Measurements from ENCODE around the gene ZNF66.
"Not testable (repeated sequence)": the region's sequence is repeated elsewhere in the genome, so short reads cannot be mapped to it uniquely, and the experiment has no call there.

Gene ZNF66

DNA sequence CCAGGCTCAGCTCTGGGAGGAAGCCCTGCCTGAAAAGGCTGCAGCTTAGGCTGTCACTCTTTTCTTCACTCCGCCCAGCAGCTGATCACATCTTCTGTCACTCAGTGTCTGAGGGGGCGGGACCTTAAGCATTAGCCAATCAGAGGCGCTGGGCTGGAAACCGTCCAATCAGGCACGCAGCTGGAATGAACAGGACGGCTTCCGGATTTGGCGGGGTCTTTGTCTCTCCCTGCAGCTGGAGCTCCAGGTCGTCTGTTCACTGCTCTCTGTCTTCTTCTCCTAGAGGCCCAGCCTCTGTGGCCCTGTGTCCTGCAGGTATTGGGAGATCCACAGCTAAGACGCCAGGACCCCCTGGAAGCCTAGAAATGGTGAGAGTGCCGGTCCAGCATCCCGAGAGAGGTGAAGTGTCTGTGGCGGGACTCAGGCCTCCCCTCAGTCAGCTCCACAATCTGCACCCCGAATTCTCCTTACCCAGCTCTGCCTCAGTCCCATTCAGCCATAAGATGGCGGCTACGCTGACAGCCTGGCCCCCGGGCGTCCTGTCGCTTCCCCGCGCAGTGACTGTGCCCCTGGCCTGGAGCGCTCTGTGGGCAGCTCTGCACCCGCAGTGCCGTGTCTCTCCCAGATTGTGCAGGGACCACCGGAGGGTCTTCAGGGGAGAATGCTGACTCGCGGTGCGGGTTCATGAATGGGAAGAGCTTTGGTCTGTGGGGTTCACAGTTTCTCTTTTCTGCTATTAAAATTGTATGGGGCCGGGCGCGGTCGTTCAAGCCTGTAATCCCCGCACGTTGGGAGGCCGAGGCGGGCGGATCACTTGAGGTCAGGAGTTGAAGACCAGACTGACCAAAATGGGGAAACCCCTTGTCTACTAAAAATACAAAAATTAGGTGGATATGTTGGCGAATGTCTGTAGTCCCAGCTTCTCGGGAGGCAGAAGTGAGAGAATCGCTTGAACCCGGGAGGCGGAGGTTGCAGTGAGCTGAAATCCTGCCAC is at the start of gene ZNF66:
Gene ZNF66 (plus strand): TSS at position 222 of the 994 bp plus-strand sequence. CDS start 144 bp downstream, at position 366.
- TF ChIP-seq, protein P1, sequence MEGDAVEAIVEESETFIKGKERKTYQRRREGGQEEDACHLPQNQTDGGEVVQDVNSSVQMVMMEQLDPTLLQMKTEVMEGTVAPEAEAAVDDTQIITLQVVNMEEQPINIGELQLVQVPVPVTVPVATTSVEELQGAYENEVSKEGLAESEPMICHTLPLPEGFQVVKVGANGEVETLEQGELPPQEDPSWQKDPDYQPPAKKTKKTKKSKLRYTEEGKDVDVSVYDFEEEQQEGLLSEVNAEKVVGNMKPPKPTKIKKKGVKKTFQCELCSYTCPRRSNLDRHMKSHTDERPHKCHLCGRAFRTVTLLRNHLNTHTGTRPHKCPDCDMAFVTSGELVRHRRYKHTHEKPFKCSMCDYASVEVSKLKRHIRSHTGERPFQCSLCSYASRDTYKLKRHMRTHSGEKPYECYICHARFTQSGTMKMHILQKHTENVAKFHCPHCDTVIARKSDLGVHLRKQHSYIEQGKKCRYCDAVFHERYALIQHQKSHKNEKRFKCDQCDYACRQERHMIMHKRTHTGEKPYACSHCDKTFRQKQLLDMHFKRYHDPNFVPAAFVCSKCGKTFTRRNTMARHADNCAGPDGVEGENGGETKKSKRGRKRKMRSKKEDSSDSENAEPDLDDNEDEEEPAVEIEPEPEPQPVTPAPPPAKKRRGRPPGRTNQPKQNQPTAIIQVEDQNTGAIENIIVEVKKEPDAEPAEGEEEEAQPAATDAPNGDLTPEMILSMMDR (IDR thresholded peaks at IDR 0.05; ENCODE audit: extremely low read depth, insufficient read depth, missing control alignments) = no peak
- in situ Hi-C loops (cut with MboI; ENCODE audit: low pct_unique_long_range_greater_than_20kb, low sequenced_read_pairs, unreplicated experiment) = no loop called here
- DNase-seq (ENCODE audit: low spot score) = peak; percentile 83

DNA sequence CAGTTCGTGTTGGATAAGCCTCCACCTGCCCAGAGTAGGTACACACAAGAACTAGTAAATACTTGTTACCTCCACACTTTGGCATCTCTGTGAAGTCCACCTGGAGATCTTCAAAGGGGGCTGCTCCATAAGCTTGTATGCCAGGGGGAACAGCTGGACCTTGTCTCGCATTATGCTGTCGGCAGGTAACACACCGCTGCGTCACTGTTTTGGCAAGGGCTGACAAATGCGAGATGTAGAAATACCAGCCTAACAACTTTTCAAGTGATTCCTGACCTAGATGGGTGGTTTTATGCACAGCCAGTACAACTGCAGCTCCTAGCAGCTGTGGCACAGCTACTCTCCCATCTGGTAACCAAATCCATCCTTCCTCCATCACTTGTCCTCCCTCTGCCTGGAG is 25.9 kb upstream of the ZNF66 start:
- in situ Hi-C loops (cut with MboI; ENCODE audit: low pct_unique_long_range_greater_than_20kb, low sequenced_read_pairs, unreplicated experiment) = not testable (repeated sequence)

DNA sequence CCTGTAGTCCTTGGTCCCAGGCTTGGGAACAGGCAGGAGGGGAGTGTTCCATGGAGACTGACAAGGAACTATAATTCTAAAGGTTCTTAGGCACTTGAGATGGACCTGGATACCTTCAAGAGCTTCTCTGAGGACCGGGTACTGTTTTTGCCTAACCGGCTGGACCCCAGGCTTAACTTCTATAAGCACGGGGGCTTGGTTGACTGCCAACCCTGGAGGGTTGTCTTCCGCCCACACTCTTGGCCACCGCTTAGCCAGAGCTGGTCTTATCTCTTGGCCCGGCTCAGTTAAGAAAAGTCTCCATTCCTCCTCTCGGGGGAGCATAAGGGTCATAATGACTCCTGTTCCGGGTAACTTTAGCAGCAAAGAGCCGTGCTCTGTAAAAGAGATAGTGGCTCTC is 23.8 kb upstream of the ZNF66 start:
- in situ Hi-C loops (cut with MboI; ENCODE audit: low pct_unique_long_range_greater_than_20kb, low sequenced_read_pairs, unreplicated experiment); DNase-seq (ENCODE audit: low spot score): not testable (repeated sequence)

More for the DNA sequence above, 25.9 kb upstream of the ZNF66 start:
- DNase-seq (ENCODE audit: low spot score) = not testable (repeated sequence)

DNA sequence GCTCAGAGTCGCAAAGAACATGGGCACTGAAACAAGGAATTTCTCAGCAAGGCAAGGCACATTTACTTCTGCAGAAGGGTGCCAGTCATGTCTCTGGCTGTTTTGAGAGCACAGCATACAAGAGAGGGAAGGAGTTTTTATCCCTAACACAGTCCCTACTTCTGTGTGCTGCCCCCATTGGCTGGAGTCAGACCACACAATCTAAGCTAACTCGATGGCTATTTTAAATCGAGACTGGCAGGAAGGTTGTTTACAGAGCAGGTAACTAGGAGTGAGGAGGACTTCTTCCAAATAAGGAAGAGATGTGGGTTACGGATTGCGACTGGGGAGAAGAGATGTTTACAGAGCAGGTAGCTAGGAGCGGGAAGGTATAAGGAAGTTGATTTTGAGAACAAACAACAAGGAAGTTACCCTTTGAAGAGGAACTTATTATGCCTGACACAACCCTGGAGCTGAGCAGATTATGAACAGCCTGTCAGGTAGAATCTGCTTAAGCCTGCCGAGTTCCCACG is 6.8 kb upstream of the ZNF66 start:
- in situ Hi-C loops (cut with MboI; ENCODE audit: low pct_unique_long_range_greater_than_20kb, low sequenced_read_pairs, unreplicated experiment); DNase-seq (ENCODE audit: low spot score): not testable (repeated sequence)

DNA sequence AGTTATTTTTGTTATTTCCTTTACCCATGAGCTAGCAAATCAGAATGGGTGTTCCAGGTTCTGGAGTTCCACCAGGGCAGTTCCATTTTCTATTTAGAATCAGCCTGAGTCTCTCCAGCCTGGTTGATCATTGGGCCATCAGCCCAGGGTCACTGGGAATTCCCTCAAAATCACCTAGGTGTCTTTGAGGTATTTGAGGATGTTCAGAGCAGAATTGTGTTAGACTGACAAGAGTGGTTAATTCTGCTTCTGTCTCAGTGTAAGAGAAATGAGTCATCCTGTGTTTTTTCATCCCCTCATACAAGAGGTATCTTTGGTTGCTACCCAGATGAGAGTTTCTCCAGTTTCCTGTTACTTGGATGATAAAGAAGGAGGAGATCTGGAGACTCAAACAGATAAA is 11.7 kb downstream of the ZNF66 start:
- in situ Hi-C loops (cut with MboI; ENCODE audit: low pct_unique_long_range_greater_than_20kb, low sequenced_read_pairs, unreplicated experiment) = no loop called here
- no peak for DNase-seq (ENCODE audit: low spot score)
- TF ChIP-seq, protein P1 (IDR thresholded peaks at IDR 0.05; ENCODE audit: extremely low read depth, insufficient read depth, missing control alignments) = no peak

DNA sequence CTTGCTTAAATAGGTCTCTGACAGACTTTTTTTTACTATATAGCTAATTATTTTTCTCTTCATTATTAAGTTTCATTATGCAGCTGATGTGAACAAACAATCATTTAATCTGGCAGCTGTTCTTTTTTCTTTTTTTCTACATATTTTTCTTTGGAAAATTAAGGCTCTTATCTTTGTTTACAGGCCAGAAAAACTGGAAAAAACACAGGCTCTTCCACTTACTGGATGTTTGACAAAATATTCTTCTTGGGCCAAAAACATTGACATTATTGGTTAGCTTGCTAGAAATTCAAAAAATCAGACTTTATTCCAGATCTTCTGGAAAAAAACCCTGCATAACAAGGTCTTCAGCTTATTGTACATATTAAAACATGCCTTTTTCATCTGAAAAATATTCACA is 15.7 kb downstream of the ZNF66 start:
- no peak for DNase-seq (ENCODE audit: low spot score)
- in situ Hi-C loops (cut with MboI; ENCODE audit: low pct_unique_long_range_greater_than_20kb, low sequenced_read_pairs, unreplicated experiment) = no loop called here
- TF ChIP-seq, protein P1 (IDR thresholded peaks at IDR 0.05; ENCODE audit: extremely low read depth, insufficient read depth, missing control alignments) = no peak

DNA sequence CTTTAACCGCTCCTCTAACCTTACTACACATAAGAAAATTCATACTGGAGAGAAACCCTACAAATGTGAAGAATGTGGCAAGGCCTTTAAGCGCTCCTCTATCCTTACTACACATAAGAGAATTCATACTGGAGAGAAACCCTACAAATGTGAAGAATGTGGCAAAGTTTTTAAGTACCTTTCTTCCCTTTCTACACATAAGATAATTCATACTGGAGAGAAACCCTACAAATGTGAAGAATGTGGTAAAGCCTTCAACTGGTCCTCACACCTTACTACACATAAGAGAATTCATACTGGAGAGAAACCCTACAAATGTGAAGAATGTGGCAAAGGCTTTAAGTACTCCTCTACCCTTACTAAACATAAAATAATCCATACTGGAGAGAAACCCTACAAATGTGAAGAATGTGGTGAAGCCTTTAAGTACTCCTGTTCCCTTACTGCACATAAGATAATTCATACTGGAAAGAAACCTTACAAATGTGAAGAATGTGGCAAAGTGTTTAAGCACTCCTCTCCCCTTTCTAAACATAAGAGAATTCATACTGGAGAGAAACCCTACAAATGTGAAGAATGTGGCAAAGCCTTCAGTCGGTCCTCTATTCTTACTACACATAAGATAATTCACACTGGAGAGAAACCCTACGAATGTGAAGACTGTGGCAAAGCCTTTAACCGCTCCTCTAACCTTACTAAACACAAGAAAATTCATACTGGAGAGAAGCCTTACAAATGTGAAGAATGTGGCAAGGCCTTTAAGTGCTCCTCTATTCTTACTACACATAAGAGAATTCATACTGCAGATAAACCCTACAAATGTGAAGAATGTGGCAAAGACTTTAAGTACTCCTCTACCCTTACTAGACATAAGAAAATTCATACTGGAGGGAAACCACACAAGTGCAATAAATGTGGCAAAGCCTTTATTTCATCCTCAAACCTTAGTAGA is 30.5 kb downstream of the ZNF66 start:
- in situ Hi-C loops (cut with MboI; ENCODE audit: low pct_unique_long_range_greater_than_20kb, low sequenced_read_pairs, unreplicated experiment); DNase-seq (ENCODE audit: low spot score): not testable (repeated sequence)

DNA sequence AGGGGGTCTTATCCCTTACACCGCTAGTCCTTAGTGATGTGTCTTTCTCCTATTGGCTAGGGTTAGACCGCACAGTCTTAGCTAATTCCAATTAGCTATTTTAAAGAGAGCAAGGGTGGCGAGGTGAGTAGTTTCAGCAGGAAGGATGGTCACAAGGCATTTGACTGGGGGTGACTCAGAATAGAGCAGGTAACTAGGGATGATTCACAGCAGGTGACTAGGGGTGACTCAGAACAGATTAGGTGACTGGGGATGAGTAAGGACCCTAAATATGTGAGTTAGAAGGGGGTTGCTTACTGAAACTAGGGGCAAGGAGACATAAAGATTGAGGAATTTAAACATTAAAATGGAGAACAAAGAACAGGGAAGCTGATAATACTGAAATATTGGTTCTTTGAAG is 64.3 kb downstream of the ZNF66 start:
- in situ Hi-C loops (cut with MboI; ENCODE audit: low pct_unique_long_range_greater_than_20kb, low sequenced_read_pairs, unreplicated experiment) = no loop called here
- TF ChIP-seq, protein P1 (IDR thresholded peaks at IDR 0.05; ENCODE audit: extremely low read depth, insufficient read depth, missing control alignments) = no peak
- DNase-seq (ENCODE audit: low spot score) = no peak
